Fibroblast of lung (primary cell): ENCODE data around the gene MRTO4. TPM values are rescaled to one million over a fixed set of nuclear protein-coding genes. Genes with fewer than 3 reads are reported as not detected.
"Not testable (repeated sequence)": the region's sequence is repeated elsewhere in the genome, so short reads cannot be mapped to it uniquely, and the experiment has no call there.

Experiments used
- DNase-seq, 2 donors: peaks; one replicate each; pipeline versions ENCODE4 v3.0.0 to v3.0.0-alpha.2; 2010; ENCODE audit warnings: low read depth in 2 of 2
- H2AFZ ChIP-seq: 2 replicates; pipeline ENCODE4 v1.5.1; 2012; ENCODE audit warnings: low read length, control low read depth, inconsistent platforms
- H3K27ac ChIP-seq: 2 replicates; pipeline ENCODE4 v1.5.1; 2011; ENCODE audit warnings: low read length, control low read depth; ENCODE audit not compliant: insufficient read depth
- H3K27me3 ChIP-seq: 2 replicates; pipeline ENCODE4 v1.5.1; 2011; ENCODE audit warnings: mild to moderate bottlenecking, low read length; ENCODE audit not compliant: control insufficient read depth, insufficient read depth
- H3K36me3 ChIP-seq: 2 replicates; pipeline ENCODE4 v1.5.1; 2011; ENCODE audit warnings: low read length; ENCODE audit not compliant: control insufficient read depth, insufficient read depth
- H3K4me1 ChIP-seq: 2 replicates; pipeline ENCODE4 v1.5.1; 2011; ENCODE audit warnings: low read length; ENCODE audit not compliant: control insufficient read depth, insufficient read depth; ENCODE audit errors: extremely low read depth
- H3K4me2 ChIP-seq: 2 replicates; pipeline ENCODE4 v1.5.1; 2011; ENCODE audit warnings: low read length, control low read depth; ENCODE audit not compliant: insufficient read depth; ENCODE audit errors: extremely low read depth
- H3K4me3 ChIP-seq, 4 experiments: fragments of 200-600 bp in 1 of 4; sonication (generic) in 1 of 4; replicated peaks in 1 of 4; 2 replicates each; pipeline ENCODE4 v1.5.1; 2011 to 2016; ENCODE audit warnings: low read length in 4 of 4, low read depth in 3 of 4, mild to moderate bottlenecking in 3 of 4, control low read depth in 2 of 4, inconsistent platforms in 1 of 4, mixed read lengths in 1 of 4; ENCODE audit not compliant: insufficient read depth in 1 of 4; ENCODE audit errors: control extremely low read depth in 1 of 4
- H3K79me2 ChIP-seq: 2 replicates; pipeline ENCODE4 v1.5.1; 2012; ENCODE audit warnings: mild to moderate bottlenecking, low read length, inconsistent platforms; ENCODE audit not compliant: control insufficient read depth, insufficient read depth
- H3K9ac ChIP-seq: 2 replicates; pipeline ENCODE4 v1.5.1; 2011; ENCODE audit warnings: mild to moderate bottlenecking, low read length, control low read depth; ENCODE audit not compliant: insufficient read depth
- H3K9me3 ChIP-seq: 2 replicates; pipeline ENCODE4 v1.5.1; 2012; ENCODE audit warnings: low read depth, low read length; ENCODE audit not compliant: control insufficient read depth, insufficient read depth
- H4K20me1 ChIP-seq: 2 replicates; pipeline ENCODE4 v1.5.1; 2011; ENCODE audit warnings: low read length; ENCODE audit not compliant: control insufficient read depth, insufficient read depth; ENCODE audit errors: extremely low read depth
- EZH2 ChIP-seq: IDR thresholded peaks from 2 replicates; pipeline ENCODE4 v1.5.1; 2012; ENCODE audit warnings: low read length, control low read depth, mild to moderate bottlenecking; ENCODE audit errors: missing control alignments
- polyA plus RNA-seq, 2 donors: library from polyadenylated mRNA; depleted of rRNA in 1 of 2; stranded (reverse) in 1 of 2; unstranded in 1 of 2; fragments of >200 nt; gene quantifications; 2 replicates each; pipeline ENCODE4 v1.2.1, GENCODE V29; 2011 to 2012; ENCODE audit warnings: missing spikeins in 1 of 2
- total RNA-seq: library from RNA; depleted of rRNA; stranded (reverse); fragments of >200 nt; gene quantifications from 2 replicates; pipeline ENCODE4 v1.2.1, GENCODE V29; 2014
- TF ChIP-seq, protein P1 (sequence below), 2 donors: IDR thresholded peaks in 1 of 2; conservative IDR thresholded peaks in 1 of 2; 1 replicate in 1 of 2; 2 replicates in 1 of 2; pipeline ENCODE4 v1.5.1; 2011 to 2012; ENCODE audit warnings: low read length in 2 of 2, control low read depth in 1 of 2, inconsistent platforms in 1 of 2, low read depth in 1 of 2, mild to moderate bottlenecking in 1 of 2

Gene MRTO4
- total and polyA plus RNA-seq, 2 donors (not counting 1 experiment from before 2014, with no cell fraction given), result 12.6 to 28.6 TPM

DNA sequence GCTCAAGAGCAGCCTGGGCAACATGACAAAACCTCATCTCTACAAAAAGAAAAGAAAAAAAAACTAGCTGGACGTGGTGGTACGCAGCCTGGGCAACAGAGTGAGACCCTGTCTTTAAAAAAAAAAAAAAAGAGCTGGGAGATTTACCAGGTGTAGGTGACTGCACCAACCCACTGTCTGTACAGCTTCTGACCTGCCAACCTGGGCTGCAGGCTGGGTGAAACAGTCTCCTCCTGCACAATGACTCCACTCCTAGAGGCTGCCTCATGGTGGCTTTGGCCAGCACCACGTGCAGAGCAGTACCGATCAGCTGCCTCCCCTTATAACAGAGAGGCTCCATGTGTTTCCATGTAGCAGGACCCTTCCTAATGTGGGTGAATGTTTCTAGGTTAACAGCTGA lies 3.7 kb downstream of the MRTO4 start:
- no peaks in the 10 kb centered on the region for H3K27me3 ChIP-seq
- H2AFZ ChIP-seq, result no peak overlapping the region
- peaks cover 49% of the 10 kb centered on the region for H3K79me2 ChIP-seq
- H3K9ac ChIP-seq, result no peak overlapping the region
- H3K36me3 ChIP-seq, result peaks cover 15% of the 10 kb centered on the region
- H3K27ac ChIP-seq, result no peak overlapping the region
- no peaks in the 10 kb centered on the region for H3K9me3 ChIP-seq
- no peak for DNase-seq
- no peak overlapping the region for H3K4me3 ChIP-seq
- TF ChIP-seq EZH2, result no peak
- TF ChIP-seq, protein P1, sequence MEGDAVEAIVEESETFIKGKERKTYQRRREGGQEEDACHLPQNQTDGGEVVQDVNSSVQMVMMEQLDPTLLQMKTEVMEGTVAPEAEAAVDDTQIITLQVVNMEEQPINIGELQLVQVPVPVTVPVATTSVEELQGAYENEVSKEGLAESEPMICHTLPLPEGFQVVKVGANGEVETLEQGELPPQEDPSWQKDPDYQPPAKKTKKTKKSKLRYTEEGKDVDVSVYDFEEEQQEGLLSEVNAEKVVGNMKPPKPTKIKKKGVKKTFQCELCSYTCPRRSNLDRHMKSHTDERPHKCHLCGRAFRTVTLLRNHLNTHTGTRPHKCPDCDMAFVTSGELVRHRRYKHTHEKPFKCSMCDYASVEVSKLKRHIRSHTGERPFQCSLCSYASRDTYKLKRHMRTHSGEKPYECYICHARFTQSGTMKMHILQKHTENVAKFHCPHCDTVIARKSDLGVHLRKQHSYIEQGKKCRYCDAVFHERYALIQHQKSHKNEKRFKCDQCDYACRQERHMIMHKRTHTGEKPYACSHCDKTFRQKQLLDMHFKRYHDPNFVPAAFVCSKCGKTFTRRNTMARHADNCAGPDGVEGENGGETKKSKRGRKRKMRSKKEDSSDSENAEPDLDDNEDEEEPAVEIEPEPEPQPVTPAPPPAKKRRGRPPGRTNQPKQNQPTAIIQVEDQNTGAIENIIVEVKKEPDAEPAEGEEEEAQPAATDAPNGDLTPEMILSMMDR (conservative IDR thresholded peaks at IDR 0.05 in 1 of 2, IDR thresholded peaks at IDR 0.05 in 1 of 2; ENCODE audit: low read depth in 1 of 2, low read length in 2 of 2), result no peak
- no peak overlapping the region for H3K4me2 ChIP-seq
- H4K20me1 ChIP-seq, result no peaks in the 10 kb centered on the region
- H3K4me1 ChIP-seq, result peaks cover 8% of the 10 kb centered on the region

DNA sequence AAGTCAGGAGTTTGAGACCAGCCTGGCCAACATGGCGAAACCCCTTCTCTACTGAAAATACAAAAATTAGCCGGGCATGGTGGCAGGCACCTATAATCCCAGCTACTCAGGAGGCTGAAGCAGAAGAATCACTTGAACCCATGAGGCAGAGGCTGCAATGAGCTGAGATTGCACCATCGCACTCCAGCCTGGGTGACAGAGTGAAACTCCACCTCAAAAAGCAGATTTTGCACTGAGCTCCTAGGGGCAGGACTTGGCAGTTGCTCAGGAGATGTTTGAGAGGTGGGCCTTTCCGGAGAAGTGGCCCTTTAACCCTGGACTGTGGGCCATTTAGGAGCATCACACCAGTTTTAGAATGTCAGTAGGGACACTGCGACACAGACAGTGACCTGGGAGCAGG lies 4.7 kb downstream of the MRTO4 start:
- peaks cover 39% of the 10 kb centered on the region for H3K79me2 ChIP-seq
- DNase-seq, H3K9ac ChIP-seq, H3K4me3 ChIP-seq, H3K4me2 ChIP-seq, H3K9me3 ChIP-seq, H3K27ac ChIP-seq, H4K20me1 ChIP-seq, H3K27me3 ChIP-seq, H2AFZ ChIP-seq: not testable (repeated sequence)
- H3K36me3 ChIP-seq, result peaks cover 15% of the 10 kb centered on the region
- peaks cover 13% of the 10 kb centered on the region for H3K4me1 ChIP-seq

DNA sequence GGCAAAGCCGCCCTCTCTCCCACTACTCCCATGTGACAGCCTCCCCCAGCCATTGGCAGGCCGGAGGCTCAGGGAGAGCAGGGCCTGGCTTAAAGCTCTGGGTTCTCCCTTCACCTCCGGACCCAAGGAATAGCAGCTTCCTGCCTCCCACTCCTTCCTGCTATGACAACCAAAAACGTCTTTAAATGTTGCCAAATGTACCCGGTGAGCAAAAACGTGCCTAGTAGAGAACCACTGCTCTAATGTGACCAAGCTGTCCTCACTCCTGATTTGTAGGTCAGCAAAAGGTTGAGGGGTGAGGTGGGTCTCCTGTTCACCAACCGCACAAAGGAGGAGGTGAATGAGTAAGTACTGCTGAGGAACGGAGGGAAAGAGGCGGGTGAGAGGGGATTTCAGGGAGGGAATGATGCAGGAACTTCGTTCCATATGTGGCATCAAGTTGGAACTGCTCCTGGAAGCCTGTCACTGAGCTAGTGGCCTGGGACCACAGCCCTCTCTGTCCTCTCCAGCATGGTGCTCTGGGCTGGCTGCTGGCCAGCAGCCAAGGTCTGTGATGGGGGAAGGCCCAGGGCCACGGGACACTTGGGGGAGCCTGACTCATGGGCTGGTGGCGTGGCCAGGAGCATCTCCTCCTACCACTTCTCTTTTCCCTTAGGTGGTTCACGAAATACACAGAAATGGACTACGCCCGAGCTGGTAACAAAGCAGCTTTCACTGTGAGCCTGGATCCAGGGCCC lies 5.7 kb downstream of the MRTO4 start:
- Histone ChIP-seq H3K9ac (no peak overlapping the region), H3K79me2 (peaks cover 32% of the 10 kb centered on the region), H3K4me1 (peaks cover 13% of the 10 kb centered on the region), H3K4me3 (no peak overlapping the region), H3K4me2 (no peak overlapping the region), H3K9me3 (no peaks in the 10 kb centered on the region), H3K36me3 (peaks cover 15% of the 10 kb centered on the region), H3K27me3 (no peaks in the 10 kb centered on the region), H3K27ac (no peak overlapping the region), H2AFZ (no peak overlapping the region), H4K20me1 (no peaks in the 10 kb centered on the region)
- no peak for TF ChIP-seq EZH2
- TF ChIP-seq, protein P1 (conservative IDR thresholded peaks at IDR 0.05 in 1 of 2, IDR thresholded peaks at IDR 0.05 in 1 of 2; ENCODE audit: low read depth in 1 of 2, low read length in 2 of 2), result no peak
- DNase-seq, result peak in 1 of 2 donors; percentile 14
